A549 (cell line): ENCODE data around the gene HMGXB3.

ENCODE experiments used
- CEBPB ChIP-seq, 2 experiments: fragments of >200 bp in 1 of 2; sonication (Bioruptor Twin) in 1 of 2; formaldehyde crosslinking in 1 of 2; IDR thresholded peaks; 2 replicates each; pipeline ENCODE4 v1.6.1; 2012 to 2016
- CTCF ChIP-seq: fragments of >200 bp; sonication (Bioruptor Twin); formaldehyde crosslinking; IDR thresholded peaks from 3 replicates; pipeline ENCODE4 v1.5.1; 2016
- E2F6 ChIP-seq: IDR thresholded peaks from 2 replicates; pipeline ENCODE4 v1.6.1; 2012; ENCODE audit warnings: low read depth, borderline replicate concordance
- EHMT2 ChIP-seq: fragments of 200-600 bp; sonication (generic); IDR thresholded peaks from 2 replicates; pipeline ENCODE4 v1.6.1; 2016; ENCODE audit warnings: antibody characterized with exemption, low read depth, mild to moderate bottlenecking, moderate library complexity
- EP300 ChIP-seq, 2 experiments: fragments of >200 bp; sonication (Bioruptor Twin); formaldehyde crosslinking; IDR thresholded peaks; 2 replicates in 1 of 2; 3 replicates in 1 of 2; pipeline ENCODE4 v1.6.1; 2016 to 2017
- MYC ChIP-seq: IDR thresholded peaks from 2 replicates; pipeline ENCODE4 v1.6.1; 2012; ENCODE audit warnings: mild to moderate bottlenecking, inconsistent platforms, low read length, improper control_type of control experiment, borderline replicate concordance
- POLR2A ChIP-seq: IDR thresholded peaks from 2 replicates; pipeline ENCODE4 v1.6.1; 2012; ENCODE audit warnings: mild to moderate bottlenecking, low read length
- POLR2AphosphoS2 ChIP-seq: conservative IDR thresholded peaks from 2 replicates; pipeline ENCODE4 v1.6.1; 2012; ENCODE audit warnings: low read length, improper control_type of control experiment, inconsistent platforms
- REST ChIP-seq: fragments of 200-600 bp; sonication (generic); IDR thresholded peaks from 2 replicates; pipeline ENCODE4 v1.6.1; 2016; ENCODE audit warnings: antibody characterized with exemption, mild to moderate bottlenecking, moderate library complexity

GRCh38 chr5:150052956-150053712 is 52.6 kb downstream of the HMGXB3 start:
- TF ChIP-seq CTCF, result no peak
- TF ChIP-seq POLR2A, result no peak
- TF ChIP-seq REST, result no peak
- TF ChIP-seq E2F6, result no peak
- no peak for TF ChIP-seq CEBPB (IDR thresholded peaks at IDR 0.05)
- TF ChIP-seq EHMT2, result no peak
- no peak for TF ChIP-seq MYC
- TF ChIP-seq EP300 (IDR thresholded peaks at IDR 0.05), result no peak
- TF ChIP-seq POLR2AphosphoS2, result no peak
